H1 (cell line): ENCODE measurements around the gene PCNX1. TPM values are rescaled to one million over a fixed set of nuclear protein-coding genes. Genes with fewer than 3 reads are reported as not detected.

Source experiments
- CTCF ChIA-PET: fragments of 300-600 bp; sonication (Branson Sonifier 250); formaldehyde crosslinking; loops from one replicate; lab custom pipeline; 2021; ENCODE audit not compliant: partially characterized antibody; lab: Charles Lee
- POLR2A ChIA-PET: fragments of 300-600 bp; sonication (Branson Sonifier 250); formaldehyde crosslinking; loops from one replicate; lab custom pipeline; 2021; ENCODE audit warnings: inconsistent platforms; ENCODE audit not compliant: partially characterized antibody; lab: Charles Lee
- DNase-seq, 2 experiments: peaks; one replicate each; pipeline versions ENCODE4 v3.0.0 to v3.0.0-alpha.2; 2010 to 2022; ENCODE audit warnings: low spot score in 2 of 2, low read depth in 1 of 2, mixed read lengths in 1 of 2
- FAIRE-seq: peaks from 2 replicates; lab custom pipeline; 2011; peaks lifted over from hg19 to GRCh38; lab: Jason Lieb, UNC
- H2AFZ ChIP-seq: 2 replicates; pipeline ENCODE4 v1.8.1; 2012; ENCODE audit warnings: low read length, inconsistent platforms
- H2AK5ac ChIP-seq: 2 replicates; pipeline ENCODE4 v1.6.1; 2013; ENCODE audit warnings: low read depth, low read length
- H2BK120ac ChIP-seq: replicated peaks from 2 replicates; pipeline ENCODE3; 2013; ENCODE audit warnings: low read depth, low read length, inconsistent platforms
- H2BK12ac ChIP-seq: 2 replicates; pipeline ENCODE4 v1.6.1; 2013; ENCODE audit warnings: low read depth, low read length
- H2BK15ac ChIP-seq: 2 replicates; pipeline ENCODE4 v1.6.1; 2013; ENCODE audit warnings: low read length
- H2BK20ac ChIP-seq: 2 replicates; pipeline ENCODE4 v1.6.1; 2013; ENCODE audit warnings: low read length
- H2BK5ac ChIP-seq: 2 replicates; pipeline ENCODE4 v1.6.1; 2013; ENCODE audit warnings: low read depth, low read length
- H3K14ac ChIP-seq: 2 replicates; pipeline ENCODE4 v1.6.1; 2013; ENCODE audit warnings: inconsistent platforms; ENCODE audit not compliant: insufficient read length
- H3K18ac ChIP-seq: 2 replicates; pipeline ENCODE4 v1.6.1; 2013; ENCODE audit warnings: low read length; ENCODE audit errors: extremely low read depth
- H3K23ac ChIP-seq: 2 replicates; pipeline ENCODE4 v1.6.1; 2013; ENCODE audit warnings: inconsistent platforms; ENCODE audit not compliant: insufficient read length
- H3K23me2 ChIP-seq: 2 replicates; pipeline ENCODE4 v1.6.1; 2013; ENCODE audit warnings: low read depth, low read length
- H3K27ac ChIP-seq: 2 replicates; pipeline ENCODE4 v1.6.1; 2011; ENCODE audit warnings: low read depth, low read length, inconsistent platforms
- H3K27me3 ChIP-seq, 4 experiments: replicated peaks in 1 of 4; 1 replicate in 1 of 4; 2 replicates in 3 of 4; pipeline versions ENCODE4 v1.6.1 to v1.8.1; 2011 to 2013; ENCODE audit warnings: low read length in 3 of 4, mild to moderate bottlenecking in 3 of 4, inconsistent platforms in 2 of 4, mixed read lengths in 2 of 4, moderate library complexity in 1 of 4; ENCODE audit not compliant: control insufficient read depth in 3 of 4, insufficient read depth in 3 of 4; ENCODE audit errors: extremely low read depth in 1 of 4
- H3K36me3 ChIP-seq, 4 experiments: 2 replicates each; pipeline versions ENCODE4 v1.6.1 to v1.8.1; 2011 to 2013; ENCODE audit warnings: mild to moderate bottlenecking in 4 of 4, low read length in 3 of 4, moderate library complexity in 2 of 4, control low read depth in 1 of 4, inconsistent platforms in 1 of 4; ENCODE audit not compliant: insufficient read depth in 4 of 4, control insufficient read depth in 2 of 4
- H3K4ac ChIP-seq: replicated peaks from 2 replicates; pipeline ENCODE3; 2013; ENCODE audit warnings: low read length, low read depth, mixed read lengths, inconsistent platforms; ENCODE audit not compliant: insufficient read length
- H3K4me1 ChIP-seq, 4 experiments: replicated peaks in 1 of 4; 1 replicate in 1 of 4; 2 replicates in 3 of 4; pipeline versions ENCODE4 v1.6.1 to v1.8.1; 2011 to 2013; ENCODE audit warnings: low read length in 3 of 4, inconsistent platforms in 2 of 4, mixed read lengths in 1 of 4; ENCODE audit not compliant: insufficient read depth in 4 of 4, control insufficient read depth in 3 of 4
- H3K4me2 ChIP-seq, 2 experiments: 2 replicates each; pipeline versions ENCODE4 v1.6.1 to v1.8.1; 2011 to 2013; ENCODE audit warnings: low read depth in 2 of 2, low read length in 2 of 2, control low read depth in 1 of 2, inconsistent platforms in 1 of 2, mild to moderate bottlenecking in 1 of 2; ENCODE audit not compliant: insufficient read depth in 1 of 2
- H3K4me3 ChIP-seq, 4 experiments: fragments of 200-600, 300-600 bp in 1 of 4; sonication (generic), shearing (Covaris generic), sonication (Bioruptor Twin) in 1 of 4; 2 replicates each; pipeline versions ENCODE4 v1.5.1 to v1.8.1; 2011 to 2016; ENCODE audit warnings: low read length in 4 of 4, low read depth in 3 of 4, control low read depth in 2 of 4, inconsistent platforms in 2 of 4, mild to moderate bottlenecking in 2 of 4, mixed read lengths in 1 of 4, moderate library complexity in 1 of 4; ENCODE audit not compliant: insufficient read depth in 2 of 4; ENCODE audit errors: extremely low read depth in 1 of 4
- H3K56ac ChIP-seq: replicated peaks from 2 replicates; pipeline ENCODE3; 2013; ENCODE audit warnings: low read depth, mild to moderate bottlenecking, mixed read lengths, low read length, inconsistent platforms; ENCODE audit not compliant: insufficient read length
- H3K79me1 ChIP-seq: 2 replicates; pipeline ENCODE4 v1.6.1; 2013; ENCODE audit warnings: low read depth, low read length, control low read depth
- H3K79me2 ChIP-seq, 2 experiments: 2 replicates each; pipeline versions ENCODE4 v1.6.1 to v1.8.1; 2012 to 2013; ENCODE audit warnings: low read length in 2 of 2, mild to moderate bottlenecking in 2 of 2, inconsistent platforms in 1 of 2; ENCODE audit not compliant: insufficient read depth in 2 of 2, control insufficient read depth in 1 of 2
- H3K9ac ChIP-seq, 4 experiments: replicated peaks in 1 of 4; 1 replicate in 1 of 4; 2 replicates in 3 of 4; pipeline versions ENCODE4 v1.6.1 to v1.8.1; 2011 to 2013; ENCODE audit warnings: low read depth in 3 of 4, low read length in 3 of 4, control low read depth in 2 of 4, mild to moderate bottlenecking in 2 of 4, moderate library complexity in 2 of 4, inconsistent platforms in 1 of 4; ENCODE audit errors: extremely low read depth in 1 of 4
- H3K9me3 ChIP-seq, 2 experiments: 2 replicates each; pipeline versions ENCODE4 v1.6.1 to v1.8.1; 2012 to 2013; ENCODE audit warnings: mild to moderate bottlenecking in 2 of 2, moderate library complexity in 2 of 2, control low read depth in 1 of 2, inconsistent platforms in 1 of 2, low read depth in 1 of 2, low read length in 1 of 2, mixed read lengths in 1 of 2; ENCODE audit not compliant: insufficient read depth in 2 of 2
- H4K20me1 ChIP-seq, 2 experiments: replicated peaks in 1 of 2; 2 replicates each; pipeline versions ENCODE3 to v1.8.1; 2011 to 2013; ENCODE audit warnings: inconsistent platforms in 2 of 2, low read length in 2 of 2, mild to moderate bottlenecking in 1 of 2; ENCODE audit not compliant: insufficient read depth in 2 of 2, control insufficient read depth in 1 of 2
- H4K5ac ChIP-seq: 2 replicates; pipeline ENCODE4 v1.6.1; 2013; ENCODE audit warnings: low read length, low read depth, mixed read lengths, inconsistent platforms; ENCODE audit not compliant: insufficient read length
- H4K8ac ChIP-seq: 2 replicates; pipeline ENCODE4 v1.8.0; 2013; ENCODE audit warnings: mild to moderate bottlenecking, moderate library complexity, low read length, inconsistent platforms; ENCODE audit not compliant: insufficient read depth; ENCODE audit errors: extremely low read depth
- H4K91ac ChIP-seq: replicated peaks from 2 replicates; pipeline ENCODE3; 2013; ENCODE audit warnings: low read length, mixed read lengths, inconsistent platforms; ENCODE audit not compliant: insufficient read length
- CBX8 ChIP-seq: fragments of 300-800, 300-1000 bp; sonication (generic); IDR thresholded peaks from 2 replicates; pipeline ENCODE4 v1.7.1; 2016; ENCODE audit warnings: low read depth, low read length, borderline replicate concordance
- E2F6 ChIP-seq: IDR thresholded peaks from 2 replicates; pipeline ENCODE4 v1.6.1; 2012; ENCODE audit warnings: inconsistent platforms
- GABPA ChIP-seq: IDR thresholded peaks from 2 replicates; pipeline ENCODE4 v1.6.1; 2011; ENCODE audit warnings: mild to moderate bottlenecking, low read length, moderate library complexity, borderline replicate concordance; ENCODE audit not compliant: insufficient read depth
- KDM4A ChIP-seq: IDR thresholded peaks from one replicate; pipeline ENCODE4 v1.7.1; 2012; ENCODE audit warnings: low read depth, mild to moderate bottlenecking, moderate library complexity, low read length, inconsistent platforms; ENCODE audit not compliant: severe bottlenecking
- PHF8 ChIP-seq: fragments of 200-600 bp; sonication (generic); conservative IDR thresholded peaks from 2 replicates; pipeline ENCODE4 v1.7.1; 2012; ENCODE audit warnings: low read depth, mild to moderate bottlenecking, inconsistent platforms, low read length, moderate library complexity
- POLR2AphosphoS5 ChIP-seq: IDR thresholded peaks from 2 replicates; pipeline ENCODE4 v1.6.1; 2011; ENCODE audit warnings: low read depth, low read length
- RFX5 ChIP-seq: IDR thresholded peaks from 2 replicates; pipeline ENCODE4 v1.6.1; 2011; ENCODE audit warnings: low read depth, low read length, improper control_type of control experiment, borderline replicate concordance
- SIRT6 ChIP-seq: IDR thresholded peaks from one replicate; pipeline ENCODE4 v1.7.1; 2012; ENCODE audit warnings: low read length, inconsistent platforms
- SP2 ChIP-seq: IDR thresholded peaks from 2 replicates; pipeline ENCODE4 v1.6.1; 2012; ENCODE audit warnings: mild to moderate bottlenecking, low read length, inconsistent platforms
- ZNF274 ChIP-seq: IDR thresholded peaks from 2 replicates; pipeline ENCODE4 v1.7.0; 2012; ENCODE audit warnings: low read length, borderline replicate concordance; ENCODE audit errors: extremely low read depth
- WGBS, 2 experiments: shearing (Covaris generic) in 1 of 2; methylation state at CpG; one replicate each; pipeline versions ENCODE4 v1.1.6 to v1.1.7; 2013 to 2015; ENCODE audit warnings: low lambda C conversion rate in 2 of 2, mixed read lengths in 2 of 2, inconsistent platforms in 1 of 2, low coverage in 1 of 2, missing lambda C conversion rate in 1 of 2; ENCODE audit not compliant: insufficient replicate concordance in 2 of 2, insufficient coverage in 1 of 2, insufficient read length in 1 of 2; ENCODE audit errors: extremely low coverage in 1 of 2, missing lambda C conversion rate in 1 of 2; 5-methylcytosine and 5-hydroxymethylcytosine counted together
- polyA plus RNA-seq, 7 experiments: library from polyadenylated mRNA; depleted of rRNA in 3 of 7; stranded (reverse) in 5 of 7; unstranded in 2 of 7; fragments of >200 nt in 5 of 7; fragments of 200-250 nt in 2 of 7; gene quantifications; 1 replicate in 5 of 7; 2 replicates in 1 of 7; 4 replicates in 1 of 7; pipeline versions ENCODE4 v1.2.1 to v1.2.3, GENCODE V29; 2011 to 2013; ENCODE audit warnings: missing spikeins in 2 of 7, mixed read lengths in 2 of 7
- total RNA-seq: library from RNA; stranded (reverse); fragmentation: NEBNext Ultra II Directional; extraction: Animal tissue kit (Norgen Biotek cat#: 25700); gene quantifications from 2 replicates; pipeline ENCODE4 v1.2.1, GENCODE V29; 2021

The PCNX1 gene
- total and polyA plus RNA-seq, 2 of the 8 experiments (the other 6 are each of a cell fraction or from before 2014, with no cell fraction given) = 37.7 to 53.2 TPM

DNA sequence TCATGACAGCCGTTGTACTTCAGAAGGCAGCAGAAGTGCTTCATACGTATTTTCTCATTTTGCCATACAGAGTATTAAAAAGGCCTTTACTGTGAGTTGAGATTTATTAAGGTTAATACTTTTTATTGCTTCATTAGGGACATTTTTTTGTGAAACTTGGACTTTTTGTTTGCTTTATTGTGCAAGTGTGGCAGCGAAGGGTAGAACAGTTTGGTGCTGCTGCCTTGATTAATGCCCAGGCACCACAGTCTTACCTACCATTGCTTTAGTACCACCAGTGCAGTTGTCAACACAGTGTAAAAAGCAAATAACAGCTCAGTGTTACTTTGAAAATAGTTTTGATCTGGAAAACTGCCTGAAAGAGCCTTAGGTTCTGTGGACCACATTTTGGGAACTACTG lies 147.4 kb downstream of the PCNX1 start:
- Histone ChIP-seq H3K36me3 (peaks cover 7 to 42% (median 20%) of the 10 kb centered on the region in 4 experiments; a peak in 7 of 8 replicates), H2BK20ac (no peak overlapping the region), H3K14ac (no peak overlapping the region), H3K4ac (no peak overlapping the region), H2AFZ (no peak overlapping the region), H3K56ac (no peak overlapping the region), H3K9me3 (no peaks in the 10 kb centered on the region), H3K79me1 (no peaks in the 10 kb centered on the region), H3K9ac (no peak overlapping the region), H3K4me1 (no peaks in the 10 kb centered on the region), H3K27me3 (no peaks in the 10 kb centered on the region), H2BK120ac (no peak overlapping the region), H3K4me2 (no peak overlapping the region), H3K27ac (no peak overlapping the region), H2BK5ac (no peak overlapping the region), H2BK15ac (no peak overlapping the region), H2AK5ac (no peak overlapping the region), H3K79me2 (no peaks in the 10 kb centered on the region), H3K4me3 (no peak overlapping the region), H2BK12ac (no peak overlapping the region), H4K5ac (no peak overlapping the region), H4K20me1 (no peaks in the 10 kb centered on the region), H4K91ac (no peak overlapping the region), H3K23ac (no peak overlapping the region), H3K23me2 (no peaks in the 10 kb centered on the region), H3K18ac (no peak overlapping the region), H4K8ac (no peak overlapping the region)
- no peak for TF ChIP-seq RFX5
- no peak for TF ChIP-seq POLR2AphosphoS5
- no peak for TF ChIP-seq KDM4A
- no peak for TF ChIP-seq ZNF274
- TF ChIP-seq PHF8 = no peak
- no peak for TF ChIP-seq GABPA
- no peak for TF ChIP-seq CBX8
- TF ChIP-seq E2F6 = no peak
- no peak for TF ChIP-seq SIRT6
- TF ChIP-seq SP2 = no peak
- ChIA-PET POLR2A (no interaction called here), CTCF (no interaction called here)
- 95% methylated on average over 3 of the region's 3 CpGs; no CpG with 5 or more reads in 1 of the 2 experiments for WGBS, 2 experiments
- no peak for FAIRE-seq
- no peak for DNase-seq
